GM18868 (cell line): ENCODE results near the gene RBM19.

Source experiments
- ATAC-seq: cut with Tn5 transposase; IDR thresholded peaks from one replicate; pipeline ENCODE4 v1.9.1; 2021; ENCODE audit warnings: mild to moderate bottlenecking, moderate library complexity; ENCODE audit not compliant: unreplicated experiment

The RBM19 gene

GRCh38 chr12:113934060-113934814, 31.9 kb downstream of the RBM19 start:
- no peak for ATAC-seq

GRCh38 chr12:113933201-113933786, 32.8 kb downstream of the RBM19 start:
- ATAC-seq: no peak

- ATAC-seq: no peak
Measured at GRCh38 chr12:113932381-113933196, 33.5 kb downstream of the RBM19 start.

- no peak for ATAC-seq
Measured at GRCh38 chr12:113931517-113931916, 34.6 kb downstream of the RBM19 start.

- ATAC-seq: no peak
Measured at GRCh38 chr12:113930249-113930648, 35.9 kb downstream of the RBM19 start.

- ATAC-seq: no peak
Measured at GRCh38 chr12:113929312-113929989, 36.7 kb downstream of the RBM19 start.

GRCh38 chr12:113926788-113927187, 39.3 kb downstream of the RBM19 start:
- ATAC-seq: no peak

GRCh38 chr12:113924341-113924740, 41.8 kb downstream of the RBM19 start:
- no peak for ATAC-seq

- ATAC-seq: no peak
Measured at GRCh38 chr12:113923251-113923650, 42.9 kb downstream of the RBM19 start.

- no peak for ATAC-seq
Measured at GRCh38 chr12:113921430-113921829, 44.7 kb downstream of the RBM19 start.

GRCh38 chr12:113919791-113920190, 46.3 kb downstream of the RBM19 start:
- ATAC-seq: no peak

GRCh38 chr12:113918306-113918705, 47.8 kb downstream of the RBM19 start:
- no peak for ATAC-seq

- ATAC-seq: no peak
Measured at GRCh38 chr12:113917393-113917792, 48.7 kb downstream of the RBM19 start.

- no peak for ATAC-seq
Measured at GRCh38 chr12:113914806-113915205, 51.3 kb downstream of the RBM19 start.

GRCh38 chr12:113914176-113914575, 51.9 kb downstream of the RBM19 start:
- ATAC-seq: no peak

- ATAC-seq: no peak
Measured at GRCh38 chr12:113912760-113913329, 53.3 kb downstream of the RBM19 start.

GRCh38 chr12:113911971-113912759, 54.0 kb downstream of the RBM19 start:
- ATAC-seq: no peak

GRCh38 chr12:113910751-113911272, 55.3 kb downstream of the RBM19 start:
- ATAC-seq: no peak

- no peak for ATAC-seq
Measured at GRCh38 chr12:113909776-113910420, 56.2 kb downstream of the RBM19 start.
